Erythroblast (primary cell): Measurements from ENCODE around the gene AKT3.

Experiments used
- GATA1 ChIP-seq: IDR thresholded peaks from 2 replicates; pipeline ENCODE4 v1.6.1; 2011; ENCODE audit warnings: low read depth, mild to moderate bottlenecking, control low read depth, low read length, moderate library complexity
- POLR2A ChIP-seq: IDR thresholded peaks from 2 replicates; pipeline ENCODE4 v1.6.1; 2011; ENCODE audit warnings: mild to moderate bottlenecking, low read length

- TF ChIP-seq POLR2A, result no peak
- no peak for TF ChIP-seq GATA1
These were observed 104.7 kb downstream of the AKT3 start for GRCh38 chr1:243745356-243745755.
